ENCODE data around the gene SPATA3. TPM values are rescaled to one million over a fixed set of nuclear protein-coding genes. Genes with fewer than 3 reads are reported as not detected.
"Not testable (repeated sequence)": the region's sequence is repeated elsewhere in the genome, so short reads cannot be mapped to it uniquely, and the experiment has no call there.

The SPATA3 gene
- total RNA-seq, 2 donors from 2014 or later = not detected

DNA sequence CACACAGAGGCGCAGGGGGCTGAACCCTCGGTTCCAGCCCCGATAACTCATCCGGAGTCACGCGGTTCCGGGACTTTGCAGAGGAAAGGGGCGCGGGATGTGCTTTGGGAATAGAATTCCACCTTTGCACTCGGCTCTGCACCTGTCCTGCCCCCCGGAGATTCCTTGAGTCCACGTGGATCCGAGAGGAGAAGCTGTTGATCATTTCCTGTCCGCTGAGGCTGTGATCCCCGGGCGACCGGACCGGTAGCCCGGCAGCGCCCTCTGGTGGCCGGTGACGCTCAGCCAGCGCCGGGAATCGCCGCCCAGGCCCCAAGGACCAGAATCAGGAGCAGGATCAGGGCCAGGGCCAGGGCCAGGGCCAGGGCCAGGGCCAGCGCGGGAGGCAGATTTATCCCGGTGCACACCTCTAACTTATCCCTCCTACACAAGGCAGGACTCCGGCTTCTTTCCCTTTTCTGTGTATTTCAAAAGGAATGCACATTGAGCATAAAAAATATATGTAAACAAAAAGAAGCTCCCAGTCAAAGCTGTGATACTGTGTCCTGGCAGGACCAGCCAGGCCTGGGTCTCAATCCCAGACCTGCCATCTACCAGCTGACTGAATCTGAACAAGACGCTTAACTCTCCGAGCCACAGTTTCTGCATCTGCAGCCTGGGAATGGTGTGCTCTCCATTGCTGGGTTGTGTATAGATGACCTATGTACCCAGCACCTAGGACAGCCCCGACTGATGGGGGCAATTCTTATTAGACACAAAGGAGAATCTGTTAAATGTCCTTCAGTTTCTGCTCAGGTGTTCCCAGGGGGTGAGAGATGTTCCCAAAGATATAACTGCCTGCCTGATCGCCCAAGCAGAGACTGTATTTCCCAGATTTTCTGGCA, 8.5 kb upstream of the SPATA3 start:
- DNase-seq = peak; percentile 85
- intact Hi-C loops (cut with DNase I) = loop anchor here (1.0 to 5.0 kb wide), 6 partner anchors 85 to 830 kb away; no protein-coding TSS in a partner anchor
- peak; percentile 89 to 93 for ATAC-seq

- intact Hi-C loops (cut with DNase I) = loop anchor here (5.0 kb wide), 3 partner anchors 142 to 832 kb away; no protein-coding TSS in a partner anchor
- ATAC-seq = no peak
Observed at GRCh38 chr2:230989731-230990130, 6.2 kb upstream of the SPATA3 start.

DNA sequence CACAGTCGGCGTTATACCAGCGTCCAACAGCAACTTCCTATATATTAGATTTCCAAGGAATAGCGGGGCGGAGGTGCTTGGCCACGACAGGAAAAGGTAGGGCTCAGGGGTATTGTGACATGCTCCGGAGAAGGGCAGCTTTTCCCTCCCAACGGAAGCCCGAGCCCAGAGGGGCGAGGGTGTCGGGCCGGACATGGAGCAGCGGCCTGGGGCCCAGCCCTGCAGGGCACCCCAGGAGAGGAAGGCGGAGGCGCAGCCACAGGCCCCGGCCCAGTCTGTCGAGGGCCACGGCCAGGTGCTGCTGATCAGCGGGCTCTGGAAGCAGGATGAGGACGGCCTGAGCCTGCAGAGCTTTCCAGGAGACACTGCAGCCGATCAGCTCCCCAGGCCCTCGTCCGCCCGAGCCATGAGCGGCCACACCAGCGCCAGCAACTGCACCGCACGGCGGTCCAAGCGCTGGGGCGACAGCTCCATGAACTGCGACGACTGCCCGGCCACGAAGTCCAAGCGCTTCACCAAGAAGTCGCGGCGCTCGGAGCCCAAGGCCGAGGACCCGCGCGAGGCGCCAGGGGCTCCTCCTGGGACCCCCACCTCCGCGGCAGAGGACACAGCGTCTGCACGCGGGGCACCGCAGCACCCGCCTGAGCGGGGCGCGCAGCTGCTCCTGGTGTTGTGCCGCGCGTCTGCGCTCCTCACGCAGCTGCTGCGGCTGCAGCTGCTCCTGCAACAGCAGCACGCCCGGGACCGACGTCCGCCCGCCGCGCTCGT, 5.6 kb upstream of the SPATA3 start:
- no peak for DNase-seq
- intact Hi-C loops (cut with DNase I) = no loop called here
- no peak for ATAC-seq

More at GRCh38 chr2:230989731-230990130, 6.2 kb upstream of the SPATA3 start:
- DNase-seq = no peak

- intact Hi-C loops (cut with DNase I) = no loop called here
- DNase-seq (no peak), ATAC-seq (no peak)
Observed at GRCh38 chr2:230990899-230991150, 5.1 kb upstream of the SPATA3 start.

DNA sequence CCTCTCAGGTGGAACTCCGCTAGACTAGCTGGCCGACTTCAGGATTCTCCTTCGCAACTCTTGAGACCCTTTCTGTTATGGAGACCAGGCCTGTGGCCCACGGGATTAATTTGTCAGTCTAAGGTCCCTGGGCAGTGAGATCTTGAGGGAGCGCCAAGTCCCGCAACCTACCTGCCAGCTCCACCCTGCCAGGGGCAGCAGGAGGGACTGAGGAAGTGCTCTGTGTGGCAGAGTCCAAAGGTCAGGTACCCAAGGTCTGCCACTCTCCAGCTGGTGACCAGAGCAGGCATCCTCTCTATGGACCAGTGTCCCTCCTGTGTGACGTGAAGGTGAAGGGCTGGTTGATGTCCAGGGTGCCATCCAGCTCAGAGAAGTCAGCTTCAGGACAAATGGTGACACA, 4.3 kb upstream of the SPATA3 start:
- ATAC-seq = no peak
- intact Hi-C loops (cut with DNase I) = no loop called here
- DNase-seq = no peak

DNA sequence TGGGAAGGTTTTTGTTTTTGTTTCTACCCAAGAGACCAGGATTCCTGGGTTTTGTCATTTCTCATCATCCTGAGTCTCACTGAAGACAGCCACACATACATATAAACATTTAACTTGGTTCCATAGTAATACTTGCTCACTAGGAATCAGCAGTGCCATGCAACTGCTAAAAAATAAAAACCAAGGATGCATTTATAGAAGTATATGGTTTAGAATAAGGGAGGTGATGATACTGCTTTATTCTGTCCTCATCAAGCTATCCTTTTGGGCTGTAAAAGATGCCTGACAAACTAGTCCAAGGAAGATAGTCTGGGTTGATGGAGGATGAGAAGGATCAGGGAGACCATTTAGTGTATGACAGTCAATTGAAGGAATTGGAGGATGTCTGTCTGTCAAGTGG, 740 bp downstream of the SPATA3 start:
- ATAC-seq (no peak), DNase-seq (no peak)
- intact Hi-C loops (cut with DNase I) = no loop called here

GRCh38 chr2:230998882-230999281, 3.0 kb downstream of the SPATA3 start:
- intact Hi-C loops (cut with DNase I) = no loop called here
- DNase-seq = no peak
- ATAC-seq = no peak

GRCh38 chr2:230999477-230999876, 3.6 kb downstream of the SPATA3 start:
- intact Hi-C loops (cut with DNase I) = no loop called here
- no peak for ATAC-seq

GRCh38 chr2:231000211-231000904, 4.4 kb downstream of the SPATA3 start:
- ATAC-seq (no peak), DNase-seq (no peak)
- intact Hi-C loops (cut with DNase I) = no loop called here

More at GRCh38 chr2:230999477-230999876, 3.6 kb downstream of the SPATA3 start:
- DNase-seq = no peak

- intact Hi-C loops (cut with DNase I) = no loop called here
- ATAC-seq (no peak), DNase-seq (no peak)
Observed at GRCh38 chr2:231001036-231001435, 5.1 kb downstream of the SPATA3 start.

DNA sequence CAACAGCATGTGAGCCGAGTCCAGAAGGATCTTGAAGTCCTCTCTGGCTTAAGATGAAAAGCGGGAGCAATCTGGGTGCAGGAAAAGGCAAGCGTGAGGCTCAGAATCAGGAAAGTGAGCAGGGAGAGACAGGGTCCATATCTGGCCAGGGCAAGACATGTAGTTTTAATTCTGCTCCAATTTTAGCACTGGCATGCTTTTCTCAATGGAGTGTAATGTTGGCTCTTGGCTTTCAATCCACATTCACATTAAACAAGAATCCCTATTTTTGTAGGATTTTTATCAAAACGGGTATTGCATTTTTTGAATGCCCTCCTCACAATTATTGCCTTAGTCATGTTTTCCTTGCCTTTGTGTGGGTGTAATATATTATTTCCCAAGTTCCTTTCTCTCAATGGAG, 6.0 kb downstream of the SPATA3 start:
- DNase-seq (no peak), ATAC-seq (no peak)
- intact Hi-C loops (cut with DNase I) = no loop called here

DNA sequence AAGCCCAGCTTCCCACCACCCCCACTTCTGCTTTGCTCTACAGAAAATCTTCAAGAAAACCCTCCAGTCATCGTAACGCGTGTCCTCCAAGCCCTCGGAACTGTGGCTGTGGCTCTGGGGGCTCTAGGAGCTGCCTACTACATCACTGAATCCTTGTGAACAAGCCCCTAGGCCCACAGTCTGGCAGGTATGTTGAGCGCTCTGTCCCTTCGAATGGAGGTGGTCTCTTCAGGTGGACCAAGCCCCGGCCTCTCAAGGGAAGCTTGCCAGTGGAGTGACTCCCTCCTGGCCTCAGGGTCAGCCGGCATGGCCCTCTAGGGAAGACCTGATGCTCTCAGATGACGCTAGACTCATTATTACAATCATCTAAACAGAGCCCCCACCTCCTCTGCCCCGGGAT, 6.7 kb downstream of the SPATA3 start:
- ATAC-seq (no peak), DNase-seq (no peak)
- intact Hi-C loops (cut with DNase I) = no loop called here

GRCh38 chr2:231003186-231003585, 7.3 kb downstream of the SPATA3 start:
- ATAC-seq (no peak), DNase-seq (no peak)
- intact Hi-C loops (cut with DNase I) = no loop called here

- intact Hi-C loops (cut with DNase I); DNase-seq; ATAC-seq: not testable (repeated sequence)
Observed at GRCh38 chr2:231004930-231005329, 9.0 kb downstream of the SPATA3 start.

- DNase-seq (no peak), ATAC-seq (no peak)
- intact Hi-C loops (cut with DNase I) = no loop called here
Observed at GRCh38 chr2:231007286-231008098, 11.6 kb downstream of the SPATA3 start.

DNA sequence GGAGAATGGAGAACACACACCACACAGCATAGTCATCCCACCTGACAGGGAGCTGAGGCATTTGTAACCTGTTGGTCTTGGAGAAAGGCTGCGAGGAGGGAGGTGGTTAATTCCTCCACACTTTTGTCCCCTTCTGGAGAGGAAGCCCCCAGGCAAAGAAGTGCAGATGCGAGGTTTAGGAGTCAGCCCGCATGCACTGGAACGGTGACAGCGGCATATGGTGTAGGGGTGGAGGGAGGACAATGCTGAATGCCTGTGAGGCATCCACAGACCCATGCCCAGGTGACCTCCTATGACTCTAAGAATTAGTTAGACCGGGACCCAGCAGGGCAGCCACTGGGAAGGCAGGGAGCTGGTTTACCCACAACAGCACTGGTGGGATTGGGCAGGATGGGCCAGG, 12.2 kb downstream of the SPATA3 start:
- intact Hi-C loops (cut with DNase I) = no loop called here
- ATAC-seq = no peak
- no peak for DNase-seq

GRCh38 chr2:231009236-231009919, 13.5 kb downstream of the SPATA3 start:
- DNase-seq = no peak
- ATAC-seq = no peak
- intact Hi-C loops (cut with DNase I) = no loop called here

- DNase-seq (no peak), ATAC-seq (no peak)
- intact Hi-C loops (cut with DNase I) = loop anchor here in 1 of 2 donors (5.0 kb wide), 1 partner anchor 348 kb away; no protein-coding TSS in a partner anchor
Observed at GRCh38 chr2:231010201-231010730, 14.3 kb downstream of the SPATA3 start.
